Measurements from ENCODE around the gene SEC22A. TPM values are rescaled to one million over a fixed set of nuclear protein-coding genes. Genes with fewer than 3 reads are reported as not detected.
A peak's percentile ranks its signal among the peaks of the same experiment; 100 is the strongest.

Gene SEC22A
- total and polyA plus RNA-seq, 4 donors: 6.9 to 47.7 (median 11.9) TPM

DNA sequence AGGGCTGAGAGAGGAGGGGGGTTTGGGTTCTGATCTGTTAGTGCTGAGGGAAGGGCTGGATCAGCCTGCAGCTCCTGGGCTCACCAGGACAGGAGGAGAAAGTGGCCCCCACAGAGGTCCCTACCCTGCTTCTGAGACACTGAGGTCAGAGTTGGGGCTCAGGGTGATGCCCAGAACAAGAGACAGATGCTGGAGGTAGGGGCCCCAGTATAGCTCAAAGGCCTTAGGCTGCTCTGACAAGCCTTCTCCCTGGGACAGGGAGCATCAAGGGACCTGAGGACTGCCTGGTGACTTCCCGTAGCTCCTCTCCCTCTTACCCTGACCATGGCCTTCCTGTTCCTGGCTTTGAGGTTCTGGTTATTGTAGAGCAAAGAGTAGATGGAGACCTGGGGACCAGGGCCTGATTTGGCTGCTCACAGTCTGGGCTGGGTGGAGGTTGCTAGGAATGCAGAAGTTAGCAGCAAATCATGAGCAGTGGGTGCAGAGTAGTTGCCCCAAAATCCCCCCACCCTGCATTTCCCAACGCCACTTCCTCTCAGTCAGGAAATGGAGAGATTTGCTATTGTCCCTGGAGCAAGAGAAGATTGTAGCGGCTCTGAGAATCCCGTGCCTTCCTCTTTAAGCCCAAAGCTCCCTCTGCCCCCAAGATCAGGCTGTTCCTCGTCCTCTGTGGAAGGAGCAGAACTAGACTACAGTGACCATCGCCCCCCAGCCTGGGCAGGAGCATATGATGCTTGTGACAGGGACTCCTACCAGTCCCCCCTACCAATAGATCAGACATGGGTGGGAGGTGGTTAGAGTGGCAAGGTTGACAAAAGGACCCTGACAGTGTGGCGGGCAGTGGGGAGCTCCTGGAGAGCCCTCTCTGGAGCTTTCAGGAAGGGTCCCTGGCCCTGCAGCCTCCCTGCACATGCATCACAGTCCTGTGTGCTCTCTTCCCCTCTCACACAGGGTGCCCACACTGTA is 47.4 kb upstream of the SEC22A start:
- WGBS, 2 donors: 55 to 72% methylated on average over 7 of the region's 7 CpGs
- no peak for ATAC-seq (ENCODE audit: insufficient read depth, low FRiP score)
- no peak overlapping the region for H3K4me3 ChIP-seq
- no peak overlapping the region for H3K27ac ChIP-seq (ENCODE audit: low read depth in 1 of 2, low read length in 1 of 2)
- DNase-seq: no peak
- H3K27me3 ChIP-seq (ENCODE audit: control insufficient read depth in 3 of 3, insufficient read depth in 3 of 3, low read length in 2 of 3): no peaks in the 10 kb centered on the region
- TF ChIP-seq, protein P1, sequence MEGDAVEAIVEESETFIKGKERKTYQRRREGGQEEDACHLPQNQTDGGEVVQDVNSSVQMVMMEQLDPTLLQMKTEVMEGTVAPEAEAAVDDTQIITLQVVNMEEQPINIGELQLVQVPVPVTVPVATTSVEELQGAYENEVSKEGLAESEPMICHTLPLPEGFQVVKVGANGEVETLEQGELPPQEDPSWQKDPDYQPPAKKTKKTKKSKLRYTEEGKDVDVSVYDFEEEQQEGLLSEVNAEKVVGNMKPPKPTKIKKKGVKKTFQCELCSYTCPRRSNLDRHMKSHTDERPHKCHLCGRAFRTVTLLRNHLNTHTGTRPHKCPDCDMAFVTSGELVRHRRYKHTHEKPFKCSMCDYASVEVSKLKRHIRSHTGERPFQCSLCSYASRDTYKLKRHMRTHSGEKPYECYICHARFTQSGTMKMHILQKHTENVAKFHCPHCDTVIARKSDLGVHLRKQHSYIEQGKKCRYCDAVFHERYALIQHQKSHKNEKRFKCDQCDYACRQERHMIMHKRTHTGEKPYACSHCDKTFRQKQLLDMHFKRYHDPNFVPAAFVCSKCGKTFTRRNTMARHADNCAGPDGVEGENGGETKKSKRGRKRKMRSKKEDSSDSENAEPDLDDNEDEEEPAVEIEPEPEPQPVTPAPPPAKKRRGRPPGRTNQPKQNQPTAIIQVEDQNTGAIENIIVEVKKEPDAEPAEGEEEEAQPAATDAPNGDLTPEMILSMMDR (IDR thresholded peaks at IDR 0.05; ENCODE audit: control extremely low read depth, extremely low read depth): no peak
- H3K9ac ChIP-seq (ENCODE audit: insufficient read depth in 1 of 2, low read length in 2 of 2): no peak overlapping the region
- H3K9me3 ChIP-seq (ENCODE audit: control insufficient read depth in 4 of 4, insufficient read depth in 3 of 4, low read length in 3 of 4): no peaks in the 10 kb centered on the region
- H3K36me3 ChIP-seq (ENCODE audit: control insufficient read depth in 4 of 4, insufficient read depth in 4 of 4, low read length in 4 of 4): peaks cover 0 to 45% (median 1%) of the 10 kb centered on the region in 4 donors
- H3K4me1 ChIP-seq (ENCODE audit: control insufficient read depth in 5 of 5, insufficient read depth in 5 of 5, low read length in 5 of 5): peaks cover 0 to 28% (median 8%) of the 10 kb centered on the region in 5 donors

GRCh38 chr3:123155471-123156011 is 46.2 kb upstream of the SEC22A start:
- no peak for ATAC-seq (ENCODE audit: insufficient read depth, low FRiP score)
- no peak for DNase-seq
- Histone ChIP-seq H3K4me3 (no peak overlapping the region), H3K36me3 (ENCODE audit: control insufficient read depth in 4 of 4, insufficient read depth in 4 of 4, low read length in 4 of 4) (peaks cover 0 to 42% (median 1%) of the 10 kb centered on the region in 4 donors), H3K4me1 (ENCODE audit: control insufficient read depth in 5 of 5, insufficient read depth in 5 of 5, low read length in 5 of 5) (peaks cover 0 to 28% (median 8%) of the 10 kb centered on the region in 5 donors), H3K9ac (ENCODE audit: insufficient read depth in 1 of 2, low read length in 2 of 2) (no peak overlapping the region), H3K27ac (ENCODE audit: low read depth in 1 of 2, low read length in 1 of 2) (no peak overlapping the region), H3K27me3 (ENCODE audit: control insufficient read depth in 3 of 3, insufficient read depth in 3 of 3, low read length in 2 of 3) (no peaks in the 10 kb centered on the region), H3K9me3 (ENCODE audit: control insufficient read depth in 4 of 4, insufficient read depth in 3 of 4, low read length in 3 of 4) (no peaks in the 10 kb centered on the region)
- WGBS, 2 donors: 75 to 91% methylated on average over 9 of the region's 9 CpGs
- TF ChIP-seq, protein P1 (IDR thresholded peaks at IDR 0.05; ENCODE audit: control extremely low read depth, extremely low read depth): no peak

DNA sequence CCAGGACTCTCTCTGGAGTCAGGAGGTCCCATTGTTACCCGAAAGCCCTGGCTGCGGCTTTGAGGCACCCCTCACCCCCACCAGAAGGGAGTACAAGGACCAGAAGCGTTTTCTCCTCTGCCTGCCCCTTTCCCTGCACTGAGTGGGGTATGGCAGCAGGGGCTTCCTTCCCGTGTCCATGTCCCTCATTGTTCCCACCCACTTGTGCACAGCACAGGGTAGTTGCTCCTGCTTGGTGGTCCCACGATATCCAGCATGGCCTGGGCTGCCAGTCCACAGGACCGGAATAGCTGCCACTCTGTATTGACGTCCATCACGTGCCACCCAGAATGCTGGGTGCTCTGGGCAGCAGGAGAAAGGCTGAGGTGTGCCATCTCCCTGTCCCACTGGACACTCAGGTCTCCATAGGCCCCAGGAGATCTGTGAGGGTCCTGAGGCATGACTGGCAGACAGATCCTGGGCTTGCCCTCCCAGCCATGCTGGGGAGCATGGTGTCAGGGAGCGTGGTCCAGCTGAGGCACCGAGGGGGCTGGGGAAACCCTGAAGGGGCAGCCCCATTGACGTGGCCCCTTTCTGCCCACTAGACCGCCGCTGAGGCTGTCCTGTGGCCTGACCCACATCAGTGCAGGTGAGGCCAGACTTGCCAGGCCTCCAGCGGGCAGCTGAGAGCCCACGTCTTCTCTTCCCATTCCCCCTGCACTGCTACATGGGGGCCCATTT is 45.3 kb upstream of the SEC22A start:
- Histone ChIP-seq H3K27me3 (ENCODE audit: control insufficient read depth in 3 of 3, insufficient read depth in 3 of 3, low read length in 2 of 3) (no peaks in the 10 kb centered on the region), H3K36me3 (ENCODE audit: control insufficient read depth in 4 of 4, insufficient read depth in 4 of 4, low read length in 4 of 4) (peaks cover 0 to 39% (median 1%) of the 10 kb centered on the region in 4 donors), H3K4me1 (ENCODE audit: control insufficient read depth in 5 of 5, insufficient read depth in 5 of 5, low read length in 5 of 5) (peaks cover 0 to 28% (median 8%) of the 10 kb centered on the region in 5 donors), H3K27ac (ENCODE audit: low read depth in 1 of 2, low read length in 1 of 2) (peak overlapping the region in 1 of 2 donors; percentile 16), H3K9me3 (ENCODE audit: control insufficient read depth in 4 of 4, insufficient read depth in 3 of 4, low read length in 3 of 4) (no peaks in the 10 kb centered on the region), H3K4me3 (no peak overlapping the region), H3K9ac (ENCODE audit: insufficient read depth in 1 of 2, low read length in 2 of 2) (no peak overlapping the region)
- DNase-seq (no peak), ATAC-seq (ENCODE audit: insufficient read depth, low FRiP score) (no peak)
- TF ChIP-seq, protein P1 (IDR thresholded peaks at IDR 0.05; ENCODE audit: control extremely low read depth, extremely low read depth): no peak
- 95 to 99% methylated on average over 15 of the region's 15 CpGs for WGBS, 2 donors

Measured in lung (tissue), 12 donors.